Thyroid gland (tissue), 4 donors: ENCODE measurements around the gene PTPRN2. TPM values are rescaled to one million over a fixed set of nuclear protein-coding genes. Genes with fewer than 3 reads are reported as not detected.
"Not testable (repeated sequence)": the region's sequence is repeated elsewhere in the genome, so short reads cannot be mapped to it uniquely, and the experiment has no call there.

ENCODE experiments used
- DNase-seq, 2 donors: peaks; one replicate each; pipeline ENCODE4 v3.0.0-alpha.2; 2019
- H3K27ac ChIP-seq, 3 donors: fragments of 200-600 bp; sonication (generic); 1 replicate in 2 of 3; 2 replicates in 1 of 3; pipeline ENCODE4 v1.5.1; 2016 to 2019; ENCODE audit warnings: mild to moderate bottlenecking in 1 of 3, moderate library complexity in 1 of 3
- H3K27me3 ChIP-seq: fragments of 200-600 bp; sonication (generic); one replicate; pipeline ENCODE4 v1.5.1; 2019
- H3K36me3 ChIP-seq, 2 donors: fragments of 200-600 bp; sonication (generic); one replicate each; pipeline ENCODE4 v1.5.1; 2016 to 2019
- H3K4me1 ChIP-seq, 2 donors: fragments of 200-600 bp; sonication (generic); one replicate each; pipeline ENCODE4 v1.5.1; 2017 to 2019
- H3K4me3 ChIP-seq, 3 donors: fragments of 200-600 bp; sonication (generic); replicated peaks in 1 of 3; 1 replicate in 2 of 3; 2 replicates in 1 of 3; pipeline ENCODE4 v1.5.1; 2016; ENCODE audit warnings: mild to moderate bottlenecking in 1 of 3
- H3K9me3 ChIP-seq: fragments of 200-600 bp; sonication (generic); one replicate; pipeline ENCODE4 v1.5.1; 2017
- POLR2A ChIP-seq, 2 donors: fragments of 450-650 bp; IDR thresholded peaks; one replicate each; pipeline ENCODE4 v1.6.1; 2017; ENCODE audit warnings: antibody characterized with exemption in 2 of 2, mild to moderate bottlenecking in 2 of 2, moderate library complexity in 1 of 2
- WGBS, 2 donors: methylation state at CpG; one replicate each; pipeline ENCODE4 v1.1.5; 2017; 5-methylcytosine and 5-hydroxymethylcytosine counted together
- intact Hi-C: fragments of 100-400 bp; cut with DNase I; formaldehyde crosslinking; loops from one replicate; pipeline ENCODE4 v1.15.1; 2023
- total RNA-seq, 4 donors: library from RNA; depleted of rRNA; stranded (reverse); fragments of >200 nt; gene quantifications; one replicate each; pipeline ENCODE4 v1.2.3, GENCODE V29; 2016
- TF ChIP-seq, protein P1 (sequence below), 6 experiments: fragments of 200-600 bp in 3 of 6; fragments of 450-650 bp in 3 of 6; sonication (generic) in 3 of 6; IDR thresholded peaks; one replicate each; pipeline ENCODE4 v1.5.1; 2016 to 2019; ENCODE audit warnings: antibody characterized with exemption in 6 of 6, mild to moderate bottlenecking in 2 of 6, inconsistent platforms in 1 of 6, moderate library complexity in 1 of 6

PTPRN2 gene
- total RNA-seq, 4 donors from 2014 or later, result 4.2 to 9.9 (median 7.7) TPM

DNA sequence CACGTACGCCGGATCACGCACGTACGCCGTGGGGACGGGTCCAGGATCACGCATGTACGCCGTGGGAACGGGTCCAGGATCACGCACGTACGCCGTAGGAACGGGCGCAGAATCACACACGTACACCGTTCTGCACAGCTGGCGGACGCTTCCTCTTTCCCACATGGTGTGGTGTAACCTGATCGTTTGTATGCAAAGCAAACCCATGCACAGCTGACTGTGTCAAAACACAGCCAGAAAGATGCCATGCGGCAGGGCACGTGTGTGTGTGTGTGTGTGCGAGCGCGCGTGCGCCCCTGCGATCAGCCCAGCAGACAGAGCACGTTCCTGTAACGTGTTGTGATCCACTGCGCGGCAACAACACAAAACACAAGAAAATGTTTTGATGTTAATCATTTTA, 677.2 kb downstream of the PTPRN2 start:
- no peak for DNase-seq
- 93 to 95% methylated on average over 35 of the region's 35 CpGs for WGBS, 2 donors
- H3K4me3 ChIP-seq, result no peak overlapping the region

DNA sequence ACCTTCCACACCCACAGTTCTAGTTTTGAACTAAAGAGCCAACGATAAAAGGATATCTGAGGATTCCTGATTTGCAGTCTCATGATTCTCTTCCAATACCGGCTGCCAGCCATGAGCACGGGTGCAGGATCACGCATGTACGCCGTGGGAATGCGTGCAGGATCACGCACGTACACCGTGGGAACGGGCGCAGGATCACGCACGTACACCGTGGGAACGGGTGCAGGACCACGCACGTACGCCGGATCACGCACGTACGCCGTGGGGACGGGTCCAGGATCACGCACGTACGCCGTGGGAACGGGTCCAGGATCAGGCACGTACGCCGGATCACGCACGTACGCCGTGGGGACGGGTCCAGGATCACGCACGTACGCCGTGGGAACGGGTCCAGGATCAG, 677.6 kb downstream of the PTPRN2 start:
- H3K4me1 ChIP-seq, H3K36me3 ChIP-seq, H3K4me3 ChIP-seq, H3K27ac ChIP-seq, intact Hi-C loops, DNase-seq, H3K27me3 ChIP-seq, H3K9me3 ChIP-seq: not testable (repeated sequence)
- 96% methylated on average over 43 of the region's 43 CpGs for WGBS, 2 donors

More for the DNA sequence above, 677.2 kb downstream of the PTPRN2 start:
- Histone ChIP-seq H3K9me3 (no peaks in the 10 kb centered on the region), H3K27me3 (no peaks in the 10 kb centered on the region), H3K4me1 (no peaks in the 10 kb centered on the region), H3K36me3 (no peaks in the 10 kb centered on the region), H3K27ac (no peak overlapping the region)
- intact Hi-C loops, result no loop called here
- TF ChIP-seq, protein P1, sequence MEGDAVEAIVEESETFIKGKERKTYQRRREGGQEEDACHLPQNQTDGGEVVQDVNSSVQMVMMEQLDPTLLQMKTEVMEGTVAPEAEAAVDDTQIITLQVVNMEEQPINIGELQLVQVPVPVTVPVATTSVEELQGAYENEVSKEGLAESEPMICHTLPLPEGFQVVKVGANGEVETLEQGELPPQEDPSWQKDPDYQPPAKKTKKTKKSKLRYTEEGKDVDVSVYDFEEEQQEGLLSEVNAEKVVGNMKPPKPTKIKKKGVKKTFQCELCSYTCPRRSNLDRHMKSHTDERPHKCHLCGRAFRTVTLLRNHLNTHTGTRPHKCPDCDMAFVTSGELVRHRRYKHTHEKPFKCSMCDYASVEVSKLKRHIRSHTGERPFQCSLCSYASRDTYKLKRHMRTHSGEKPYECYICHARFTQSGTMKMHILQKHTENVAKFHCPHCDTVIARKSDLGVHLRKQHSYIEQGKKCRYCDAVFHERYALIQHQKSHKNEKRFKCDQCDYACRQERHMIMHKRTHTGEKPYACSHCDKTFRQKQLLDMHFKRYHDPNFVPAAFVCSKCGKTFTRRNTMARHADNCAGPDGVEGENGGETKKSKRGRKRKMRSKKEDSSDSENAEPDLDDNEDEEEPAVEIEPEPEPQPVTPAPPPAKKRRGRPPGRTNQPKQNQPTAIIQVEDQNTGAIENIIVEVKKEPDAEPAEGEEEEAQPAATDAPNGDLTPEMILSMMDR (IDR thresholded peaks at IDR 0.05), result no peak
- TF ChIP-seq POLR2A (IDR thresholded peaks at IDR 0.05), result no peak

DNA sequence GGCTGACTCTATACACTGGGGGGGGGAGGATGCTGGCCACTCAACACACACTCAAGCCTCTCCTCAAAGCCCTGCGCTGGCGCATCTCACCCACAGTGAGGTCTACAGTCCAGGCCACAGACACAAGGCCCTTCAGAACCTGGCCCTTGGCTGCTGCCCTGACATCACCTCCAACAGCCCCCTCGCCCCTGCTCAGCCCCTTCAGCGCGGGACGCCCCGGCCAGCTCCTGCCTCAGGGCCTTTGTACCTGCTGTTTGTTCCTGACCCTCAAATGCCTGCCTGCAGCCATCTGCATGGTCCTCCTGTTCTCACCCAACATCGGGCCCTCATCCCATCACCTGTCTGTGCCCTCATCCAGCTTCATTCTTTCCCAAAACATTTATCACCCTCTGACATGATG, 678.3 kb downstream of the PTPRN2 start:
- Histone ChIP-seq H3K4me1 (no peaks in the 10 kb centered on the region), H3K9me3 (no peaks in the 10 kb centered on the region), H3K4me3 (no peak overlapping the region), H3K27me3 (no peaks in the 10 kb centered on the region), H3K27ac (no peak overlapping the region), H3K36me3 (no peaks in the 10 kb centered on the region)
- no peak for TF ChIP-seq POLR2A (IDR thresholded peaks at IDR 0.05)
- TF ChIP-seq, protein P1 (IDR thresholded peaks at IDR 0.05), result no peak
- intact Hi-C loops, result no loop called here
- 94 to 98% methylated on average over 8 of the region's 8 CpGs for WGBS, 2 donors
- no peak for DNase-seq

DNA sequence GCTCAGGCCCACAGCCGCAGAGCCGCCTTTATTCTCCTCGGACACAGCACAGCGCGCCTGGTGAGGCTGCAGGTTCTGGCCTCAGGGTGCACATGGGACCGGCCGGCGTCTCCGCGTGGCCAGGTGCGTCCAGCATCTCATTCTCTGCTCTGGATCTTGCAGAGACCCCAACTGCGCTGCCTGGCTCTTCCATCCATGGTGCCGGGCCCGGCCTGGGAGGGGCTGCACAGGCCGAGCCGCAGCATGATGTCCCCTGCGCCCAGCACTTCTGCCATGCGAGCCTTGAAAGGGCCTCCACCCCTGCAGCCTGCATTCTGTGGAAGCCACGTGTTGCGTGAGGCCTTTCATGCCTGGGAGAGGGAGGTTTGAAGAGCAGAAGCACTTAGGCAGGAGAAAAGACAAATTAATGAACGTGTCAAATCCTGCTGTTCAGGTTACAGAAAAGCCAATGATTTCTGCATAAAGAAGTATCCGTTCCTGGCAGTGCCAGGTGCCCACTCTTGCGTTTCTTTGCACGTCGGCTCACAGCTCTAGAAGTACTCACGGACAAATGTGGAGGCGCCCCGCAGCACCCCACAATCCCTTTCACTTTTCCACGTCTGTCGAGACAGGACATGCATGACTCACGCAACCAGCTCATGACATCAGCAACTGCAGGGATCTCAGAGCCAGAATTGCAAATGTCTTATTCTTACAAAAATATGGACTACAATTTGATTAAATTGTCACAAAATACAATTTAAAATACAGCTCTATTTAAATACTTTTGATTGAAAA, 679.4 kb downstream of the PTPRN2 start:
- no peaks in the 10 kb centered on the region for H3K27me3 ChIP-seq
- intact Hi-C loops, result no loop called here
- no peak overlapping the region for H3K4me3 ChIP-seq
- WGBS, 2 donors, result 84 to 90% methylated on average over 26 to 29 of the region's 31 CpGs
- H3K4me1 ChIP-seq, result no peaks in the 10 kb centered on the region
- H3K27ac ChIP-seq, result no peak overlapping the region
- no peaks in the 10 kb centered on the region for H3K36me3 ChIP-seq
- TF ChIP-seq, protein P1 (IDR thresholded peaks at IDR 0.05), result no peak
- no peak for DNase-seq
- H3K9me3 ChIP-seq, result no peaks in the 10 kb centered on the region

DNA sequence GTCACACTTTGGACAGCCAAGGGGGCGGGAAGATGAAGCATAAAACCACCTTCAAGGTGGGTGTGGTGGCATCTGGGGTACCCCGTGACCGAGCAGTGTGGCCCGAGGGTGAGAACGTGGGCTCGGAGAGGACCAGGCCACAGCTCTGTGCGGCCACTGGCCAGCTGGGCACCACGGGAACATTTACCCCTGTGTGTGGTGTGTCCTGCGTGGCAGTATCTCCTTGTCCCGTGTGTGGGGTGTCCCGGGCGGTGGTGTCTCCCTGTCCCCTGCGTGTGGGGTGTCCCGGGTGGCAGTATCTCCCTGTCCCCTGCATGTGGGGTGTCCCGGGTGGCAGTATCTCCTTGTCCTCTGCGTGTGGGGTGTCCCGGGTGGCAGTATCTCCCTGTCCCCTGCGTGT, 680.5 kb downstream of the PTPRN2 start:
- Histone ChIP-seq H3K9me3 (no peaks in the 10 kb centered on the region), H3K27me3 (no peaks in the 10 kb centered on the region), H3K4me3 (no peak overlapping the region), H3K36me3 (no peaks in the 10 kb centered on the region), H3K27ac (no peak overlapping the region), H3K4me1 (no peaks in the 10 kb centered on the region)
- TF ChIP-seq, protein P1 (IDR thresholded peaks at IDR 0.05), result no peak
- TF ChIP-seq POLR2A (IDR thresholded peaks at IDR 0.05), result no peak
- WGBS, 2 donors, result 90 to 94% methylated on average over 15 to 17 of the region's 18 CpGs
- no peak for DNase-seq
- intact Hi-C loops, result no loop called here
